ENCODE measurements around the gene ARID2. TPM values are rescaled to one million over a fixed set of nuclear protein-coding genes. Genes with fewer than 3 reads are reported as not detected.

ARID2 gene
- total and polyA plus RNA-seq, 8 donors: 29.2 to 42.6 (median 34.1) TPM

DNA sequence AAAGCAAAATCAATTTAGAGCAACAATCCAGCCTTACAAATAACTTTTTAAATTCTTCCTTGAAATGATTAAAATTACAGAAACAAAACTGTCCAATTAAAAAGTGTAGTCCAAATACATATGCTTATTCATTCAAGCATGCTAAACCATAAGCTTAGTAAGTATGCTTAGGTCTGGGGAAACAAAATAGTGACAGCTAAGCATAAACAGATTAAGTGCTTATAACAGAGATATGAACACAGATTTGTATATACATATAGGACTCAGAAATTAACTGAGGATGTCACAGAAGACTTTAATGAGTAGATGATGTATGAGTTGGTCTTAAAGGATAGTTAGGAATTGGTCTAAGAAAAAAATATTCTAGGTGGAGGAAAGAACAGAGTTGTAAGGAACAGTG lies 219.0 kb downstream of the ARID2 start:
- no peaks in the 10 kb centered on the region for H3K27me3 ChIP-seq
- no peak overlapping the region for H3K4me3 ChIP-seq
- intact Hi-C loops (cut with DNase I): no loop called here
- H3K9me3 ChIP-seq: no peaks in the 10 kb centered on the region
- no peak for DNase-seq
- H3K36me3 ChIP-seq: peaks cover 0 to 50% of the 10 kb centered on the region in 2 donors
- TF ChIP-seq CTCF (IDR thresholded peaks at IDR 0.05): no peak
- H3K27ac ChIP-seq: no peak overlapping the region
- H3K4me1 ChIP-seq: no peaks in the 10 kb centered on the region
- no peak for ATAC-seq
